Measurements from ENCODE around the gene DDC. TPM values are rescaled to one million over a fixed set of nuclear protein-coding genes. Genes with fewer than 3 reads are reported as not detected.

The DDC gene
- total RNA-seq, 1 donor from 2014 or later: not detected

GRCh38 chr7:50412973-50413372, 152.2 kb downstream of the DDC start:
- DNase-seq: no peak

- no peak for DNase-seq
Observed at GRCh38 chr7:50411332-50411731, 153.9 kb downstream of the DDC start.

- peak; percentile 2 for DNase-seq
Observed at GRCh38 chr7:50409856-50410745, 155.1 kb downstream of the DDC start.

Small RNA genes within 50 kb of the gene (small RNA-seq; reads per million reads assigned to genes)
- gene RNU6-1091P (ENCODE audit: low replicate concordance): not detected

Other genes starting within 250 kb of the DDC start
- 19.5 TPM for gene FIGNL1, start 115.1 kb downstream of the DDC start, total RNA-seq
- 28.5 TPM for gene GRB10, start 217.5 kb upstream of the DDC start, total RNA-seq

Data from tongue (tissue), 3 donors.